Measurements from ENCODE around the gene MAD2L1BP.

DNA sequence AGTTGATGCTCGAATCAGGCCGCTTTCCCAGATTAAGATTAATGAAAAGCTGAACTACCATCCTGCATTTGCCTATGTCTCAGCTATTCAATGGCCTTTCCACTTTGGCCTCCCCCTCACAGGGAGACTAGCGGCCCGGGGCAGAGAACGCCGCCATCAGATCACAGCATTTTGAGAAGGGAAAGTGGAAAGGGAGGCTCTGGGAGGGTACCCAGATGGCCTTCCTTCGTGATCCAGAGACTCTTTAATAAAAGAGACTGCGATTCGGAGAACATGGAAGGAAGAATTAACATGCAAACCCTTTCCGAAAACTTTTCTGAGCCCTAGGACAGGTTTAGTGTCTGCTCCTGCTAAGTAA, 51.4 kb downstream of the MAD2L1BP start:
- no peak for TF ChIP-seq ARNTL (CRISPR knock-in tag; IDR thresholded peaks at IDR 0.05; ENCODE audit: borderline replicate concordance, low read depth)
- TF ChIP-seq GLIS3 (CRISPR knock-in tag; IDR thresholded peaks at IDR 0.05) = no peak
- TF ChIP-seq PPARA (CRISPR knock-in tag; IDR thresholded peaks at IDR 0.05; ENCODE audit: borderline replicate concordance) = no peak

All from SK-N-SH treated with all-trans-retinoic acid at 6 μM for 48 hours (cell line).